GM12864 (cell line): Measurements from ENCODE around the gene FAM193B.
"Not testable (repeated sequence)": the region's sequence is repeated elsewhere in the genome, so short reads cannot be mapped to it uniquely, and the experiment has no call there.

ENCODE experiments used
- DNase-seq: peaks from one replicate; pipeline ENCODE4 v3.0.0-alpha.2; 2011; ENCODE audit warnings: low read depth
- H3K4me3 ChIP-seq: 2 replicates; pipeline ENCODE4 v1.5.1; 2011; ENCODE audit warnings: mild to moderate bottlenecking, low read depth, low read length, control low read depth
- CTCF ChIP-seq: IDR thresholded peaks from 2 replicates; pipeline ENCODE4 v1.5.1; 2011; ENCODE audit warnings: low read depth, mild to moderate bottlenecking, moderate library complexity, low read length, control low read depth, inconsistent platforms; ENCODE audit errors: missing control alignments

Gene FAM193B

GRCh38 chr5:177487144-177487543 lies 67.2 kb downstream of the FAM193B start:
- no peak for DNase-seq
- no peak for TF ChIP-seq CTCF
- H3K4me3 ChIP-seq, result no peak overlapping the region

- no peak overlapping the region for H3K4me3 ChIP-seq
- DNase-seq, result no peak
- no peak for TF ChIP-seq CTCF
Observed at GRCh38 chr5:177486256-177486655, 68.1 kb downstream of the FAM193B start.

GRCh38 chr5:177485753-177486152 lies 68.6 kb downstream of the FAM193B start:
- not testable (repeated sequence) for H3K4me3 ChIP-seq, DNase-seq

GRCh38 chr5:177484902-177485549 lies 69.3 kb downstream of the FAM193B start:
- no peak for DNase-seq
- H3K4me3 ChIP-seq, result no peak overlapping the region

GRCh38 chr5:177483994-177484901 lies 70.1 kb downstream of the FAM193B start:
- TF ChIP-seq CTCF, result no peak
- DNase-seq, result no peak
- H3K4me3 ChIP-seq, result no peak overlapping the region

More at GRCh38 chr5:177484902-177485549, 69.3 kb downstream of the FAM193B start:
- no peak for TF ChIP-seq CTCF

GRCh38 chr5:177483042-177483441 lies 71.3 kb downstream of the FAM193B start:
- DNase-seq, result no peak
- no peak for TF ChIP-seq CTCF
- no peak overlapping the region for H3K4me3 ChIP-seq

GRCh38 chr5:177482359-177482795 lies 72.0 kb downstream of the FAM193B start:
- no peak for DNase-seq
- H3K4me3 ChIP-seq, result no peak overlapping the region
- no peak for TF ChIP-seq CTCF
